GM12878 (cell line): Measurements from ENCODE around the gene LEF1. TPM values are rescaled to one million over a fixed set of nuclear protein-coding genes. Genes with fewer than 3 reads are reported as not detected.

Experiments used
- ATAC-seq: fragments of 200-7000 bp; cut with Tn5 transposase; 3 replicates; pipeline ENCODE4 v1.9.1; 2020; ENCODE audit warnings: mild to moderate bottlenecking, moderate library complexity
- BruUV-seq: library from RNA; stranded (reverse); fragments of 400-500 nt; replicated peaks from 2 replicates; lab custom pipeline; 2021; lab: Mats Ljungman, UMichigan
- CTCF ChIA-PET: fragments of 300-600 bp; sonication (Branson Sonifier 250); formaldehyde crosslinking; extraction: SDS; loops from one replicate; lab custom pipeline; 2021; ENCODE audit warnings: inconsistent platforms; lab: Yijun Ruan, JAX
- POLR2A ChIA-PET: fragments of 350-600 bp; formaldehyde crosslinking; extraction: SDS; loops from one replicate; lab custom pipeline; 2021; ENCODE audit warnings: inconsistent platforms; lab: Charles Lee
- RAD21 ChIA-PET: fragments of 300-600 bp; sonication (Branson Sonifier 250); formaldehyde crosslinking; loops from one replicate; lab custom pipeline; 2023; ENCODE audit warnings: antibody characterized with exemption; ENCODE audit not compliant: unreplicated experiment; lab: Charles Lee
- SMC1A ChIA-PET: fragments of 300-600 bp; sonication (Branson Sonifier 250); formaldehyde crosslinking; loops from one replicate; lab custom pipeline; 2023; ENCODE audit not compliant: unreplicated experiment, uncharacterized antibody; lab: Charles Lee
- DNase-seq: peaks from one replicate; pipeline ENCODE4 v3.0.0-alpha.2; 2011; ENCODE audit warnings: low read depth, low spot score
- FAIRE-seq: peaks from 3 replicates; lab custom pipeline; 2011; peaks lifted over from hg19 to GRCh38; lab: Jason Lieb, UNC
- H2AFZ ChIP-seq: 2 replicates; pipeline ENCODE4 v1.6.0; 2011; ENCODE audit warnings: low read depth, low read length, control low read depth; ENCODE audit not compliant: control insufficient read depth
- H3K27ac ChIP-seq: 2 replicates; pipeline ENCODE4 v1.5.1; 2011; ENCODE audit warnings: control low read depth; ENCODE audit not compliant: control insufficient read depth, insufficient read depth
- H3K27me3 ChIP-seq, 2 experiments: replicated peaks in 1 of 2; 2 replicates each; pipeline versions ENCODE4 v1.6.0 to v1.6.1; 2011; ENCODE audit warnings: low read length in 1 of 2; ENCODE audit not compliant: control insufficient read depth in 2 of 2, insufficient read depth in 2 of 2
- H3K36me3 ChIP-seq, 2 experiments: 2 replicates each; pipeline ENCODE4 v1.5.1; 2011; ENCODE audit warnings: low read length in 1 of 2; ENCODE audit not compliant: control insufficient read depth in 2 of 2, insufficient read depth in 2 of 2
- H3K4me1 ChIP-seq: 2 replicates; pipeline ENCODE4 v1.6.1; 2011; ENCODE audit warnings: mild to moderate bottlenecking, low read length, moderate library complexity, mixed read lengths; ENCODE audit not compliant: control insufficient read depth, insufficient read depth
- H3K4me2 ChIP-seq: 2 replicates; pipeline ENCODE4 v1.6.0; 2011; ENCODE audit warnings: control low read depth; ENCODE audit not compliant: control insufficient read depth, insufficient read depth
- H3K4me3 ChIP-seq: fragments of 200-600 bp; sonication (generic); 2 replicates; pipeline ENCODE4 v1.5.1; 2016
- H3K79me2 ChIP-seq: 2 replicates; pipeline ENCODE4 v1.6.0; 2011; ENCODE audit warnings: low read length; ENCODE audit not compliant: control insufficient read depth, insufficient read depth
- H3K9ac ChIP-seq: 2 replicates; pipeline ENCODE4 v1.8.0; 2011; ENCODE audit warnings: low read length, control low read depth, mixed read lengths; ENCODE audit not compliant: control insufficient read depth, insufficient read depth
- H3K9me3 ChIP-seq: replicated peaks from 3 replicates; pipeline ENCODE4 v1.5.1; 2011; ENCODE audit warnings: mild to moderate bottlenecking, low read length; ENCODE audit not compliant: control insufficient read depth, insufficient read depth
- H4K20me1 ChIP-seq: 2 replicates; pipeline ENCODE4 v1.6.0; 2011; ENCODE audit not compliant: control insufficient read depth, insufficient read depth
- BHLHE40 ChIP-seq, 2 experiments: fragments of 450-650 bp in 1 of 2; IDR thresholded peaks; 2 replicates each; pipeline ENCODE4 v1.6.1; 2011 to 2017; ENCODE audit warnings: low read depth in 2 of 2, borderline replicate concordance in 1 of 2, improper control_type of control experiment in 1 of 2, low read length in 1 of 2, mild to moderate bottlenecking in 1 of 2
- BRCA1 ChIP-seq: IDR thresholded peaks from 2 replicates; pipeline ENCODE4 v1.6.1; 2011; ENCODE audit warnings: low read depth, low read length, improper control_type of control experiment
- EP300 ChIP-seq, 2 experiments: fragments of 150-350 bp in 1 of 2; IDR thresholded peaks; 2 replicates each; pipeline ENCODE4 v1.6.1; 2011 to 2012; ENCODE audit warnings: low read depth in 2 of 2, low read length in 2 of 2, borderline replicate concordance in 1 of 2, improper control_type of control experiment in 1 of 2, inconsistent platforms in 1 of 2; ENCODE audit not compliant: control insufficient read depth in 1 of 2
- FOXM1 ChIP-seq: IDR thresholded peaks from 2 replicates; pipeline ENCODE4 v1.6.1; 2012; ENCODE audit warnings: low read depth, mild to moderate bottlenecking, inconsistent platforms, low read length, moderate library complexity
- HCFC1 ChIP-seq: fragments of 150-350 bp; IDR thresholded peaks from 2 replicates; pipeline ENCODE4 v1.6.1; 2014; ENCODE audit warnings: low read length
- ZBTB40 ChIP-seq: fragments of 450-650 bp; IDR thresholded peaks from 2 replicates; pipeline ENCODE4 v1.6.1; 2016; ENCODE audit warnings: mild to moderate bottlenecking, moderate library complexity, borderline replicate concordance
- WGBS: methylation state at CpG from one replicate; pipeline ENCODE4 v1.1.6; 2016; ENCODE audit warnings: low lambda C conversion rate; ENCODE audit not compliant: insufficient replicate concordance, insufficient coverage; ENCODE audit errors: missing lambda C conversion rate; 5-methylcytosine and 5-hydroxymethylcytosine counted together
- in situ Hi-C: fragments of 300-500 bp; cut with MboI; formaldehyde crosslinking; loops from 9 replicates; pipeline ENCODE4 v1.14.3; 2018; ENCODE audit warnings: mixed read lengths
- intact Hi-C: fragments of 100-400 bp; cut with micrococcal nuclease; formaldehyde crosslinking; loops from one replicate; pipeline ENCODE4 v1.14.2; 2022; ENCODE audit not compliant: unreplicated experiment
- polyA plus RNA-seq, 11 experiments: library from polyadenylated mRNA; depleted of rRNA in 4 of 11; unstranded in 6 of 11; stranded (reverse) in 5 of 11; fragments of >200 nt; fragmentation: Nextera tagmentation in 4 of 11; fragmentation: Illumina TruSeq in 1 of 11; extraction: Ambion mirVana in 4 of 11; extraction: Trizol in 1 of 11; gene quantifications; 1 replicate in 1 of 11; 2 replicates in 10 of 11; pipeline versions ENCODE4 v1.2.1 to v1.2.3, GENCODE V29; 2011 to 2016; ENCODE audit warnings: inconsistent platforms in 2 of 11, missing spikeins in 2 of 11, low read depth in 1 of 11
- total RNA-seq, 4 experiments: library from RNA; depleted of rRNA in 3 of 4; stranded (reverse); fragments of >200 nt in 3 of 4; fragmentation: Illumina TruSeq in 1 of 4; extraction: Trizol in 1 of 4; gene quantifications; 2 replicates each; pipeline versions ENCODE4 v1.2.1 to v1.2.3, GENCODE V29; 2013 to 2021
- TF ChIP-seq, protein P1 (sequence below): fragments of 450-650 bp; IDR thresholded peaks from 2 replicates; pipeline ENCODE4 v1.6.1; 2017; ENCODE audit warnings: low read depth, mild to moderate bottlenecking, moderate library complexity
- TF ChIP-seq, protein P2 (sequence below): fragments of 450-650 bp; conservative IDR thresholded peaks from 2 replicates; pipeline ENCODE4 v1.6.1; 2017; ENCODE audit warnings: mild to moderate bottlenecking, moderate library complexity

The LEF1 gene
- total and polyA plus RNA-seq, 10 of the 15 experiments (the other 5 are each of a cell fraction or from before 2014, with no cell fraction given): 10.2 to 38.1 (median 19.5) TPM

- DNase-seq (no peak), FAIRE-seq (no peak), ATAC-seq (no peak)
- TF ChIP-seq BRCA1 (no peak), BHLHE40 (IDR thresholded peaks at IDR 0.05; ENCODE audit: borderline replicate concordance in 1 of 2, low read depth in 2 of 2, low read length in 1 of 2) (no peak), FOXM1 (no peak), HCFC1 (no peak), ZBTB40 (no peak), EP300 (IDR thresholded peaks at IDR 0.05; ENCODE audit: borderline replicate concordance in 1 of 2, control insufficient read depth in 1 of 2, low read depth in 2 of 2, low read length in 2 of 2) (no peak)
- TF ChIP-seq, protein P1, sequence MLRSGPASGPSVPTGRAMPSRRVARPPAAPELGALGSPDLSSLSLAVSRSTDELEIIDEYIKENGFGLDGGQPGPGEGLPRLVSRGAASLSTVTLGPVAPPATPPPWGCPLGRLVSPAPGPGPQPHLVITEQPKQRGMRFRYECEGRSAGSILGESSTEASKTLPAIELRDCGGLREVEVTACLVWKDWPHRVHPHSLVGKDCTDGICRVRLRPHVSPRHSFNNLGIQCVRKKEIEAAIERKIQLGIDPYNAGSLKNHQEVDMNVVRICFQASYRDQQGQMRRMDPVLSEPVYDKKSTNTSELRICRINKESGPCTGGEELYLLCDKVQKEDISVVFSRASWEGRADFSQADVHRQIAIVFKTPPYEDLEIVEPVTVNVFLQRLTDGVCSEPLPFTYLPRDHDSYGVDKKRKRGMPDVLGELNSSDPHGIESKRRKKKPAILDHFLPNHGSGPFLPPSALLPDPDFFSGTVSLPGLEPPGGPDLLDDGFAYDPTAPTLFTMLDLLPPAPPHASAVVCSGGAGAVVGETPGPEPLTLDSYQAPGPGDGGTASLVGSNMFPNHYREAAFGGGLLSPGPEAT: no peak
- TF ChIP-seq, protein P2, sequence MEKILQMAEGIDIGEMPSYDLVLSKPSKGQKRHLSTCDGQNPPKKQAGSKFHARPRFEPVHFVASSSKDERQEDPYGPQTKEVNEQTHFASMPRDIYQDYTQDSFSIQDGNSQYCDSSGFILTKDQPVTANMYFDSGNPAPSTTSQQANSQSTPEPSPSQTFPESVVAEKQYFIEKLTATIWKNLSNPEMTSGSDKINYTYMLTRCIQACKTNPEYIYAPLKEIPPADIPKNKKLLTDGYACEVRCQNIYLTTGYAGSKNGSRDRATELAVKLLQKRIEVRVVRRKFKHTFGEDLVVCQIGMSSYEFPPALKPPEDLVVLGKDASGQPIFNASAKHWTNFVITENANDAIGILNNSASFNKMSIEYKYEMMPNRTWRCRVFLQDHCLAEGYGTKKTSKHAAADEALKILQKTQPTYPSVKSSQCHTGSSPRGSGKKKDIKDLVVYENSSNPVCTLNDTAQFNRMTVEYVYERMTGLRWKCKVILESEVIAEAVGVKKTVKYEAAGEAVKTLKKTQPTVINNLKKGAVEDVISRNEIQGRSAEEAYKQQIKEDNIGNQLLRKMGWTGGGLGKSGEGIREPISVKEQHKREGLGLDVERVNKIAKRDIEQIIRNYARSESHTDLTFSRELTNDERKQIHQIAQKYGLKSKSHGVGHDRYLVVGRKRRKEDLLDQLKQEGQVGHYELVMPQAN: no peak
- ChIA-PET CTCF (interaction anchor here (0.9 to 4.5 kb wide), 7 partner anchors 9 to 518 kb away, joined by 3 to 22 read pairs (median 3); no protein-coding TSS in a partner anchor), SMC1A (interaction anchor here (0.7 to 2.6 kb wide), 12 partner anchors 8 to 128 kb away, joined by 3 to 21 read pairs (median 4); no protein-coding TSS in a partner anchor), POLR2A (interaction anchor here (1.1 to 1.6 kb wide), 3 partner anchors 9 to 60 kb away, joined by 3 to 5 read pairs (median 4); no protein-coding TSS in a partner anchor), RAD21 (interaction anchor here (1.0 to 2.6 kb wide), 5 partner anchors 8 to 518 kb away, joined by 4 to 14 read pairs (median 6); no protein-coding TSS in a partner anchor)
- Histone ChIP-seq H3K9me3 (no peaks in the 10 kb centered on the region), H3K4me2 (no peak overlapping the region), H3K9ac (no peak overlapping the region), H2AFZ (no peak overlapping the region), H3K79me2 (no peaks in the 10 kb centered on the region), H3K27me3 (no peaks in the 10 kb centered on the region), H3K27ac (no peak overlapping the region), H3K4me3 (no peak overlapping the region), H3K4me1 (no peaks in the 10 kb centered on the region), H3K36me3 (no peaks in the 10 kb centered on the region), H4K20me1 (no peaks in the 10 kb centered on the region)
- BruUV-seq: no TSS peak
- in situ Hi-C loops: no loop called here
- WGBS: 70% methylated on average over 16 of the region's 16 CpGs
- intact Hi-C loops: no loop called here
Measured at GRCh38 chr4:108054025-108054638, 114.6 kb downstream of the LEF1 start.
